BLaER1 (cell line): Measurements from ENCODE around the gene TEX2.

Experiments used
- H3K27ac ChIP-seq: shearing (Covaris generic); formaldehyde crosslinking; 2 replicates; pipeline ENCODE4 v1.8.1; 2022
- H3K27me3 ChIP-seq: shearing (Covaris generic); formaldehyde crosslinking; 2 replicates; pipeline ENCODE4 v1.8.1; 2022
- H3K36me3 ChIP-seq: shearing (Covaris generic); formaldehyde crosslinking; 2 replicates; pipeline ENCODE4 v1.8.1; 2022
- H3K4me1 ChIP-seq: shearing (Covaris generic); formaldehyde crosslinking; 2 replicates; pipeline ENCODE4 v1.8.1; 2022
- H3K4me2 ChIP-seq: shearing (Covaris generic); formaldehyde crosslinking; 2 replicates; pipeline ENCODE4 v1.8.1; 2022
- H3K4me3 ChIP-seq: shearing (Covaris generic); formaldehyde crosslinking; 2 replicates; pipeline ENCODE4 v1.8.1; 2022
- H3K9ac ChIP-seq: shearing (Covaris generic); formaldehyde crosslinking; 2 replicates; pipeline ENCODE4 v1.8.1; 2022
- H3K9me3 ChIP-seq: shearing (Covaris generic); formaldehyde crosslinking; 2 replicates; pipeline ENCODE4 v1.8.1; 2022
- H4K20me1 ChIP-seq: shearing (Covaris generic); formaldehyde crosslinking; 2 replicates; pipeline ENCODE4 v1.8.1; 2022
- Cebpa-rat ChIP-seq: shearing (Covaris generic); IDR thresholded peaks from 2 replicates; pipeline ENCODE4 v1.8.1; 2022

The TEX2 gene

GRCh38 chr17:64255764-64256163 is 7.3 kb downstream of the TEX2 start:
- Histone ChIP-seq H3K9me3 (no peaks in the 10 kb centered on the region), H3K27me3 (no peaks in the 10 kb centered on the region), H4K20me1 (peaks cover 70% of the 10 kb centered on the region), H3K4me1 (peaks cover 4% of the 10 kb centered on the region), H3K4me3 (no peak overlapping the region), H3K9ac (no peak overlapping the region), H3K36me3 (no peaks in the 10 kb centered on the region), H3K4me2 (no peak overlapping the region), H3K27ac (no peak overlapping the region)
- TF ChIP-seq Cebpa-rat, result no peak

GRCh38 chr17:64254755-64255154 is 8.3 kb downstream of the TEX2 start:
- H3K4me3 ChIP-seq, result no peak overlapping the region
- no peaks in the 10 kb centered on the region for H3K4me1 ChIP-seq
- no peak overlapping the region for H3K4me2 ChIP-seq
- no peak overlapping the region for H3K9ac ChIP-seq
- H3K9me3 ChIP-seq, result no peaks in the 10 kb centered on the region
- H4K20me1 ChIP-seq, result peaks cover 68% of the 10 kb centered on the region
- H3K27ac ChIP-seq, result no peak overlapping the region
- H3K27me3 ChIP-seq, result no peaks in the 10 kb centered on the region
- no peaks in the 10 kb centered on the region for H3K36me3 ChIP-seq
- no peak for TF ChIP-seq Cebpa-rat

GRCh38 chr17:64253470-64253869 is 9.6 kb downstream of the TEX2 start:
- Histone ChIP-seq H3K9ac (no peak overlapping the region), H3K4me1 (no peaks in the 10 kb centered on the region), H3K9me3 (no peaks in the 10 kb centered on the region), H3K27me3 (no peaks in the 10 kb centered on the region), H3K36me3 (no peaks in the 10 kb centered on the region), H3K4me3 (no peak overlapping the region), H3K27ac (no peak overlapping the region), H4K20me1 (peaks cover 59% of the 10 kb centered on the region), H3K4me2 (no peak overlapping the region)
- no peak for TF ChIP-seq Cebpa-rat

- no peak overlapping the region for H3K27ac ChIP-seq
- H3K4me2 ChIP-seq, result no peak overlapping the region
- H3K9me3 ChIP-seq, result no peaks in the 10 kb centered on the region
- no peaks in the 10 kb centered on the region for H3K36me3 ChIP-seq
- H3K27me3 ChIP-seq, result no peaks in the 10 kb centered on the region
- peaks cover 59% of the 10 kb centered on the region for H4K20me1 ChIP-seq
- H3K4me3 ChIP-seq, result no peak overlapping the region
- no peaks in the 10 kb centered on the region for H3K4me1 ChIP-seq
- H3K9ac ChIP-seq, result no peak overlapping the region
- TF ChIP-seq Cebpa-rat, result no peak
These were observed 10.2 kb downstream of the TEX2 start for GRCh38 chr17:64252831-64253230.

GRCh38 chr17:64250233-64250835 is 12.7 kb downstream of the TEX2 start:
- no peak overlapping the region for H3K9ac ChIP-seq
- no peak for TF ChIP-seq Cebpa-rat
- no peaks in the 10 kb centered on the region for H3K36me3 ChIP-seq
- peaks cover 46% of the 10 kb centered on the region for H4K20me1 ChIP-seq
- no peak overlapping the region for H3K4me3 ChIP-seq
- H3K4me1 ChIP-seq, result no peaks in the 10 kb centered on the region
- no peak overlapping the region for H3K27ac ChIP-seq
- no peak overlapping the region for H3K4me2 ChIP-seq
- no peaks in the 10 kb centered on the region for H3K9me3 ChIP-seq
- no peaks in the 10 kb centered on the region for H3K27me3 ChIP-seq

- H3K4me1 ChIP-seq, result no peaks in the 10 kb centered on the region
- no peaks in the 10 kb centered on the region for H3K36me3 ChIP-seq
- no peak overlapping the region for H3K9ac ChIP-seq
- TF ChIP-seq Cebpa-rat, result no peak
- no peak overlapping the region for H3K4me2 ChIP-seq
- no peak overlapping the region for H3K4me3 ChIP-seq
- no peaks in the 10 kb centered on the region for H3K9me3 ChIP-seq
- H4K20me1 ChIP-seq, result peaks cover 31% of the 10 kb centered on the region
- no peak overlapping the region for H3K27ac ChIP-seq
- no peaks in the 10 kb centered on the region for H3K27me3 ChIP-seq
These were observed 15.2 kb downstream of the TEX2 start for GRCh38 chr17:64247836-64248235.

- H3K9me3 ChIP-seq, result no peaks in the 10 kb centered on the region
- no peaks in the 10 kb centered on the region for H3K36me3 ChIP-seq
- H4K20me1 ChIP-seq, result peaks cover 16% of the 10 kb centered on the region; the same call in 1 of the 2 replicates
- H3K4me2 ChIP-seq, result no peak overlapping the region
- no peak for TF ChIP-seq Cebpa-rat
- H3K4me3 ChIP-seq, result no peak overlapping the region
- no peaks in the 10 kb centered on the region for H3K27me3 ChIP-seq
- H3K4me1 ChIP-seq, result no peaks in the 10 kb centered on the region
- H3K27ac ChIP-seq, result no peak overlapping the region
- H3K9ac ChIP-seq, result no peak overlapping the region
These were observed 17.6 kb downstream of the TEX2 start for GRCh38 chr17:64245218-64246145.

GRCh38 chr17:64244165-64244564 is 18.9 kb downstream of the TEX2 start:
- no peak overlapping the region for H3K4me3 ChIP-seq
- no peaks in the 10 kb centered on the region for H3K36me3 ChIP-seq
- H3K9me3 ChIP-seq, result no peaks in the 10 kb centered on the region
- H3K4me1 ChIP-seq, result no peaks in the 10 kb centered on the region
- TF ChIP-seq Cebpa-rat, result no peak
- H3K9ac ChIP-seq, result no peak overlapping the region
- peaks cover 15% of the 10 kb centered on the region; the same call in 1 of the 2 replicates for H4K20me1 ChIP-seq
- no peak overlapping the region for H3K27ac ChIP-seq
- H3K4me2 ChIP-seq, result no peak overlapping the region
- no peaks in the 10 kb centered on the region for H3K27me3 ChIP-seq

- no peaks in the 10 kb centered on the region for H3K36me3 ChIP-seq
- no peaks in the 10 kb centered on the region for H3K9me3 ChIP-seq
- no peak overlapping the region for H3K4me3 ChIP-seq
- no peaks in the 10 kb centered on the region for H3K4me1 ChIP-seq
- H3K4me2 ChIP-seq, result no peak overlapping the region
- H3K27me3 ChIP-seq, result no peaks in the 10 kb centered on the region
- H3K27ac ChIP-seq, result no peak overlapping the region
- TF ChIP-seq Cebpa-rat, result no peak
- H3K9ac ChIP-seq, result no peak overlapping the region
- H4K20me1 ChIP-seq, result peaks cover 15% of the 10 kb centered on the region; the same call in 1 of the 2 replicates
These were observed 19.7 kb downstream of the TEX2 start for GRCh38 chr17:64243340-64243739.

GRCh38 chr17:64242633-64243032 is 20.4 kb downstream of the TEX2 start:
- no peak overlapping the region for H3K27ac ChIP-seq
- H3K4me2 ChIP-seq, result no peak overlapping the region
- H3K4me3 ChIP-seq, result no peak overlapping the region
- H3K4me1 ChIP-seq, result no peaks in the 10 kb centered on the region
- H4K20me1 ChIP-seq, result peaks cover 15% of the 10 kb centered on the region; the same call in 1 of the 2 replicates
- no peak overlapping the region for H3K9ac ChIP-seq
- no peak for TF ChIP-seq Cebpa-rat
- no peaks in the 10 kb centered on the region for H3K9me3 ChIP-seq
- no peaks in the 10 kb centered on the region for H3K27me3 ChIP-seq
- H3K36me3 ChIP-seq, result no peaks in the 10 kb centered on the region
